DOHH2 (cell line): Measurements from ENCODE around the gene GMEB2.
A peak's percentile ranks its signal among the peaks of the same experiment; 100 is the strongest.
"Not testable (repeated sequence)": the region's sequence is repeated elsewhere in the genome, so short reads cannot be mapped to it uniquely, and the experiment has no call there.

Experiments used
- H3F3A ChIP-seq: fragments of 200-600 bp; sonication (generic), shearing (Covaris generic); 2 replicates; pipeline ENCODE4 v1.6.0; 2016; ENCODE audit warnings: antibody characterized with exemption, mild to moderate bottlenecking; ENCODE audit not compliant: control insufficient read depth, insufficient read depth
- H3K27ac ChIP-seq: fragments of 200-600 bp; sonication (generic); 2 replicates; pipeline ENCODE4 v1.5.1; 2014; ENCODE audit warnings: low read depth, mild to moderate bottlenecking, low read length, moderate library complexity
- H3K27me3 ChIP-seq: fragments of 200-600 bp; sonication (generic); 2 replicates; pipeline ENCODE4 v1.6.1; 2014; ENCODE audit warnings: mild to moderate bottlenecking, low read length, mixed read lengths; ENCODE audit not compliant: control insufficient read depth
- H3K36me3 ChIP-seq: fragments of 200-600 bp; sonication (generic); 2 replicates; pipeline ENCODE4 v1.6.1; 2014; ENCODE audit warnings: mild to moderate bottlenecking, low read length, moderate library complexity, mixed read lengths; ENCODE audit not compliant: control insufficient read depth
- H3K4me1 ChIP-seq: fragments of 200-600 bp; sonication (generic); 2 replicates; pipeline ENCODE4 v1.6.1; 2014; ENCODE audit warnings: mild to moderate bottlenecking, low read length, mixed read lengths; ENCODE audit not compliant: control insufficient read depth
- H3K4me2 ChIP-seq: fragments of 200-600 bp; sonication (generic); 2 replicates; pipeline ENCODE4 v1.6.0; 2014; ENCODE audit warnings: mild to moderate bottlenecking, low read length, moderate library complexity
- H3K4me3 ChIP-seq: fragments of 200-600 bp; sonication (generic); 2 replicates; pipeline ENCODE4 v1.5.1; 2014; ENCODE audit warnings: mild to moderate bottlenecking, low read length, mixed read lengths
- H3K79me2 ChIP-seq: fragments of 200-600 bp; sonication (generic); 2 replicates; pipeline ENCODE4 v1.6.1; 2014; ENCODE audit warnings: mild to moderate bottlenecking, low read length, mixed read lengths; ENCODE audit not compliant: control insufficient read depth
- H3K9me2 ChIP-seq: fragments of 200-600 bp; sonication (generic); replicated peaks from 2 replicates; pipeline ENCODE4 v1.6.1; 2014; ENCODE audit warnings: mild to moderate bottlenecking, low read length, mixed read lengths; ENCODE audit not compliant: control insufficient read depth
- H3K9me3 ChIP-seq: fragments of 200-600 bp; sonication (generic); 2 replicates; pipeline ENCODE4 v1.6.1; 2014; ENCODE audit warnings: antibody characterized with exemption, low read length, mixed read lengths; ENCODE audit not compliant: control insufficient read depth, insufficient read depth
- H4K20me1 ChIP-seq: fragments of 200-600 bp; sonication (generic); 2 replicates; pipeline ENCODE4 v1.6.0; 2014; ENCODE audit warnings: low read depth, mild to moderate bottlenecking, antibody characterized with exemption, low read length, moderate library complexity; ENCODE audit not compliant: control insufficient read depth, insufficient read depth
- EZH2phosphoT487 ChIP-seq: fragments of 200-600 bp; sonication (generic); IDR thresholded peaks from 2 replicates; pipeline ENCODE4 v1.6.1; 2017; ENCODE audit warnings: borderline replicate concordance, mild to moderate bottlenecking, antibody characterized with exemption, low read length, moderate library complexity, mixed read lengths
- TF ChIP-seq, protein P1 (sequence below): fragments of 200-600 bp; sonication (generic); IDR thresholded peaks from one replicate; pipeline ENCODE4 v1.5.1; 2014; ENCODE audit warnings: antibody characterized with exemption, mild to moderate bottlenecking, low read depth, low read length; ENCODE audit not compliant: poor library complexity, severe bottlenecking

Gene GMEB2

DNA sequence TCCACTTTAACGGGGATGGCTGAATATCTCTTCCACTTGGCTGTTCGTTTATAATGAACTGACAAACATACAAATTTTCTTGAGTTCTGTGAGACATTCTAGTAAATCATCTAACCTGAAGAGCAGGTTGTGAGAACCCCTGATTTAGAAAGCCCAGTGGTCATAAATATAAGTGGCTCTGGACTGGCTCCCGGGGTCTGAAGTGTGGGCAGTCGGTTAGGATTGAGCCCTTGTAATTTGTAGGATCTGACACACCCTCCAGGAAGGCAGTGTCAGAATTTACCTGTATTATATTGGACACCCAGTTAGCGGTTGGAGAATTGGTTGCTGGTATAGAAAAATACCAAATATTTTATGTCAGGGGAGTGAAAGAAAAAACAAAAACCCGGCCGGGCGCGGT is 6.8 kb upstream of the GMEB2 start:
- Histone ChIP-seq H4K20me1 (no peaks in the 10 kb centered on the region), H3K9me2 (no peaks in the 10 kb centered on the region), H3K36me3 (peaks cover 7% of the 10 kb centered on the region), H3K4me1 (peaks cover 59% of the 10 kb centered on the region), H3K9me3 (no peaks in the 10 kb centered on the region), H3F3A (peaks cover 18% of the 10 kb centered on the region), H3K4me3 (no peak overlapping the region), H3K79me2 (peaks cover 7% of the 10 kb centered on the region), H3K27ac (no peak overlapping the region), H3K4me2 (no peak overlapping the region), H3K27me3 (no peaks in the 10 kb centered on the region)
- TF ChIP-seq EZH2phosphoT487: no peak
- TF ChIP-seq, protein P1, sequence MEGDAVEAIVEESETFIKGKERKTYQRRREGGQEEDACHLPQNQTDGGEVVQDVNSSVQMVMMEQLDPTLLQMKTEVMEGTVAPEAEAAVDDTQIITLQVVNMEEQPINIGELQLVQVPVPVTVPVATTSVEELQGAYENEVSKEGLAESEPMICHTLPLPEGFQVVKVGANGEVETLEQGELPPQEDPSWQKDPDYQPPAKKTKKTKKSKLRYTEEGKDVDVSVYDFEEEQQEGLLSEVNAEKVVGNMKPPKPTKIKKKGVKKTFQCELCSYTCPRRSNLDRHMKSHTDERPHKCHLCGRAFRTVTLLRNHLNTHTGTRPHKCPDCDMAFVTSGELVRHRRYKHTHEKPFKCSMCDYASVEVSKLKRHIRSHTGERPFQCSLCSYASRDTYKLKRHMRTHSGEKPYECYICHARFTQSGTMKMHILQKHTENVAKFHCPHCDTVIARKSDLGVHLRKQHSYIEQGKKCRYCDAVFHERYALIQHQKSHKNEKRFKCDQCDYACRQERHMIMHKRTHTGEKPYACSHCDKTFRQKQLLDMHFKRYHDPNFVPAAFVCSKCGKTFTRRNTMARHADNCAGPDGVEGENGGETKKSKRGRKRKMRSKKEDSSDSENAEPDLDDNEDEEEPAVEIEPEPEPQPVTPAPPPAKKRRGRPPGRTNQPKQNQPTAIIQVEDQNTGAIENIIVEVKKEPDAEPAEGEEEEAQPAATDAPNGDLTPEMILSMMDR: no peak

GRCh38 chr20:63631426-63631825 is 4.5 kb upstream of the GMEB2 start:
- not testable (repeated sequence) for H3K9me2 ChIP-seq, H4K20me1 ChIP-seq, H3K27ac ChIP-seq, H3K9me3 ChIP-seq, H3K4me3 ChIP-seq, H3K27me3 ChIP-seq
- Histone ChIP-seq H3F3A (peaks cover 21% of the 10 kb centered on the region), H3K36me3 (peaks cover 18% of the 10 kb centered on the region), H3K79me2 (peaks cover 25% of the 10 kb centered on the region), H3K4me2 (peak overlapping the region; percentile 9; the same call in 1 of the 2 replicates), H3K4me1 (peaks cover 51% of the 10 kb centered on the region)

DNA sequence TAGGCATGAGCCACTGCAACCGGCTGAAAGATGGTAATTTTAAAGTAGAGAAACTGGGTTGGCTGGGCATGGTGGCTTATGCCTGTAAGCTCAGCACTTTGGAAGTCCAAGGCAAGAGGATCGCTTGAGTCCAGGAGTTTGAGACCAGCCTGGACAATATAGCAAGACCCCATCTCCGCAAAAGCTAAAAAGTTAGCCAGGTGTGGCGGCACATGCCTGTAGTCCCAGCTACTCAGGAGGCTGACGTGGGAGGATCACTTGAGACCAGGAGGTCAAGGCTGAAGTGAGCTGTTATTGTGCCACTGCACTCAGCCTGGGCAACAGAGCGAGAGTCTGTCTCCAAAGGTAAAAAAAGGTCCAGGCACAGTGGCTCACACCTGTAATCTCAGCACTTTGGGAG is 4.1 kb upstream of the GMEB2 start:
- H3K4me2 ChIP-seq: peak overlapping the region; percentile 9; the same call in 1 of the 2 replicates
- not testable (repeated sequence) for H3K9me3 ChIP-seq

DNA sequence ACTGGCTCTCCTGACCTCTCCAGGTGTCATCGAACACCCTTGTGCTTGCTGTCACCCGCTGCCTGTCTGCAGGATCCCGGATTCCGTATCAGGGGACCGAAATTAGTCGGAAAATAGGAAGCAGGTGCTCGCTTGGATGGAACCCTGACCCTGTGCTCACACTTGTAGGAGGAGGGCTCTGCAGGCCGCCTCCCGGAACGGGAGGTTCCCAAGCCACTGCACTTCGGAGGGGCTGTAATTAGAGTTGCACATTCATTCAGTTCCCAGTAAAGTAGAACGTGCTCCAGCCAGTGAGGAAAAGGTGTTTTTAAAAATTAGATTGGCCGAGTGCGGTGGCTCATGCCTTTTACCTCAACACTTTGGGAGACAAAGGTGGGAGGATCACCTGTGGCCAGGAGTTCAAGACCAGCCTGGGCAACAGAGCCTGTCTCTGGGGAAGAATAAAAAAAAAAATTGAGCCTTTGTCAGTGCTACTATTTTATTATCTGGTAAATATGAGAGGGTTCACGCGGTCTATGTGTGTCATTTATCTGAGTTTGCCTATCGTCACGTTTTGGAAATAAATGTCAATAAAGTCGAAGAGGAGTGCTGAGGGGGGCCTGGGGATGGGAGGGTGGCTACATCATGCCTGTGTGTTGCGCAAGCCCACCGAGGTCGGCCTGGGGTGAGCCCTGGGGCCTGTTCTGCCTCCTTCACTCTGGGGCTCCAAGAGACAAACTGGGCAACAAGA is 1.5 kb upstream of the GMEB2 start:
- H3K36me3 ChIP-seq: peaks cover 24% of the 10 kb centered on the region
- H3K27ac ChIP-seq: peak overlapping the region; percentile 67
- H3F3A ChIP-seq: peaks cover 17% of the 10 kb centered on the region; the same call in 1 of the 2 replicates
- H3K4me2 ChIP-seq: peak overlapping the region; percentile 90
- H3K9me2 ChIP-seq: no peaks in the 10 kb centered on the region
- peaks cover 53% of the 10 kb centered on the region for H3K79me2 ChIP-seq
- no peaks in the 10 kb centered on the region for H3K9me3 ChIP-seq
- no peaks in the 10 kb centered on the region for H4K20me1 ChIP-seq
- TF ChIP-seq, protein P1: no peak
- TF ChIP-seq EZH2phosphoT487: no peak
- no peaks in the 10 kb centered on the region for H3K27me3 ChIP-seq
- H3K4me1 ChIP-seq: peaks cover 45% of the 10 kb centered on the region
- H3K4me3 ChIP-seq: peak overlapping the region; percentile 98

More for the DNA sequence above, 4.1 kb upstream of the GMEB2 start:
- H3K27me3 ChIP-seq, H3K9me2 ChIP-seq, H3K4me3 ChIP-seq, H4K20me1 ChIP-seq, H3K27ac ChIP-seq: not testable (repeated sequence)
- H3K4me1 ChIP-seq: peaks cover 50% of the 10 kb centered on the region
- H3F3A ChIP-seq: peaks cover 21% of the 10 kb centered on the region
- peaks cover 30% of the 10 kb centered on the region for H3K79me2 ChIP-seq
- peaks cover 22% of the 10 kb centered on the region for H3K36me3 ChIP-seq
